Measurements from ENCODE around the gene LGALS9.
"Not testable (repeated sequence)": the region's sequence is repeated elsewhere in the genome, so short reads cannot be mapped to it uniquely, and the experiment has no call there.

Gene LGALS9

GRCh38 chr17:27686322-27686721 lies 55.3 kb downstream of the LGALS9 start:
- DNase-seq (ENCODE audit: low read depth) = not testable (repeated sequence)

GRCh38 chr17:27690882-27691281 lies 59.9 kb downstream of the LGALS9 start:
- DNase-seq (ENCODE audit: low read depth) = no peak

- not testable (repeated sequence) for DNase-seq (ENCODE audit: low read depth)
These were observed 64.3 kb downstream of the LGALS9 start for GRCh38 chr17:27695254-27695814.

Measured in fibroblast of the conjunctiva (primary cell).